Left colon (tissue), 2 donors: ENCODE data around the gene MESP2. TPM values are rescaled to one million over a fixed set of nuclear protein-coding genes. Genes with fewer than 3 reads are reported as not detected.
A peak's percentile ranks its signal among the peaks of the same experiment; 100 is the strongest.

Experiments used
- ATAC-seq: fragments of 200-7000 bp; cut with Tn5 transposase; one replicate; pipeline ENCODE4 v1.9.1; 2020; ENCODE audit warnings: mild to moderate bottlenecking, moderate library complexity
- DNase-seq, 2 donors: peaks; one replicate each; pipeline ENCODE4 v3.0.0-alpha.2; 2020
- intact Hi-C, 2 donors: fragments of 100-400 bp; cut with DNase I in 1 of 2; cut with micrococcal nuclease in 1 of 2; formaldehyde crosslinking; loops; one replicate each; pipeline versions ENCODE4 v1.11.2 to v1.14.0; 2022; cut with DNase I, micrococcal nuclease
- long read RNA-seq: library from polyadenylated mRNA; unstranded; transcript quantifications from one replicate; pipeline ENCODE4 v2.0.0, GENCODE V29; 2021
- total RNA-seq, 2 donors: library from RNA; stranded (reverse); fragmentation: NEBNext Ultra II Directional; extraction: Animal tissue kit (Norgen Biotek cat#: 25700); gene quantifications; one replicate each; pipeline ENCODE4 v1.2.1, GENCODE V29; 2021
- donor health status: DM: no; HTN: no; CAD: no.
- donor health status: DM: yes; HTN: yes; CAD: no.

Gene MESP2, protein sequence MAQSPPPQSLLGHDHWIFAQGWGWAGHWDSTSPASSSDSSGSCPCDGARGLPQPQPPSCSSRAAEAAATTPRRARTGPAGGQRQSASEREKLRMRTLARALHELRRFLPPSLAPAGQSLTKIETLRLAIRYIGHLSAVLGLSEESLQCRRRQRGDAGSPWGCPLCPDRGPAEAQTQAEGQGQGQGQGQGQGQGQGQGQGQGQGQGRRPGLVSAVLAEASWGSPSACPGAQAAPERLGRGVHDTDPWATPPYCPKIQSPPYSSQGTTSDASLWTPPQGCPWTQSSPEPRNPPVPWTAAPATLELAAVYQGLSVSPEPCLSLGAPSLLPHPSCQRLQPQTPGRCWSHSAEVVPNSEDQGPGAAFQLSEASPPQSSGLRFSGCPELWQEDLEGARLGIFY
- total RNA-seq, result 1 to 10 TPM in 1 of 2 donors, under 1 TPM in 1; 0.84 to 1.0 TPM
- long read RNA-seq, partial matches to known transcripts, result 0 of 2 reads
- long read RNA-seq, other reads (novel, unspliced or antisense), result 0 of 2 reads

DNA sequence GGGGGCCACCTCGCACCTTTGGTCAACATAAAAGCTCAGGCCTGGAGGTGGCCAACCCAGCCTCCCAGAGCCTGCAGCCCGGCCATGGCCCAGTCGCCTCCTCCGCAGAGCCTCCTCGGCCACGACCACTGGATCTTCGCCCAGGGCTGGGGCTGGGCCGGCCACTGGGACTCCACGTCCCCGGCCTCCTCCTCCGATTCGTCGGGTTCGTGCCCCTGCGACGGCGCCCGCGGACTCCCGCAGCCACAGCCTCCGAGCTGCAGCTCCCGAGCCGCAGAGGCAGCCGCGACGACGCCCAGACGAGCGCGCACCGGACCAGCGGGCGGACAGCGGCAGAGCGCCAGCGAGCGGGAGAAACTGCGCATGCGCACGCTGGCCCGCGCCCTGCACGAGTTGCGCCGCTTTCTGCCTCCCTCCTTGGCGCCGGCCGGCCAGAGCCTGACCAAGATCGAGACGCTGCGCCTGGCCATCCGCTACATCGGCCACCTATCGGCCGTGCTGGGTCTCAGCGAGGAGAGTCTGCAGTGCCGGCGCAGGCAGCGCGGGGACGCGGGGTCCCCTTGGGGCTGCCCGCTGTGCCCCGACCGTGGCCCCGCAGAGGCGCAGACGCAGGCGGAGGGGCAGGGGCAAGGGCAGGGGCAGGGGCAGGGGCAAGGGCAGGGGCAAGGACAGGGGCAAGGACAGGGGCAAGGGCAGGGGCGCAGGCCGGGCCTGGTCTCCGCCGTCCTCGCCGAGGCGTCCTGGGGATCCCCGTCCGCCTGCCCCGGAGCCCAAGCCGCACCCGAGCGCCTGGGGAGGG is at the start of gene MESP2:
TSS of gene MESP2 (plus strand) at position 59 of the 799 bp plus-strand sequence. CDS start at position 85, 26 bp downstream.
- ATAC-seq (peak; percentile 65), DNase-seq (peak; percentile 83 to 86)
- intact Hi-C loops, result no loop called here

DNA sequence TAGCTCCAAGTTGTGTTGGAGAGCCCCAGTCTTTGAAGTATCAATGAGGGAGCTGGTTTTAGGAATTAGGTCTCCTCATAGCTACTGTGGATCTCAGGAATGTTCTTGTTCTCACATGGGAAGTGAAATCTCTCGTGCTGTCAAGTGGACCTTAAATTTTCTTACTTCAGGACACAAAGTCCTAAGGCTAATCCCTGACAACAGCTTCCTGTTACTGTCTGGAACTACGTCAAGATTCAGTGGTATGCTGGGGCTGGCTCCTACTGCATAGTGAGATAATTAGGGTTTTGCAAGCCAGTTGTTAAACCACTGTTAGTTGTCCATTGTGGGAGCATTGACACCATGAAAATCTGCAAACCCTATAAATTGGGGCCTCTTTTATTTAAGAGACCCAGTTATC is 47.9 kb upstream of the MESP2 start:
- no peak for DNase-seq
- ATAC-seq, result no peak
- intact Hi-C loops, result no loop called here

DNA sequence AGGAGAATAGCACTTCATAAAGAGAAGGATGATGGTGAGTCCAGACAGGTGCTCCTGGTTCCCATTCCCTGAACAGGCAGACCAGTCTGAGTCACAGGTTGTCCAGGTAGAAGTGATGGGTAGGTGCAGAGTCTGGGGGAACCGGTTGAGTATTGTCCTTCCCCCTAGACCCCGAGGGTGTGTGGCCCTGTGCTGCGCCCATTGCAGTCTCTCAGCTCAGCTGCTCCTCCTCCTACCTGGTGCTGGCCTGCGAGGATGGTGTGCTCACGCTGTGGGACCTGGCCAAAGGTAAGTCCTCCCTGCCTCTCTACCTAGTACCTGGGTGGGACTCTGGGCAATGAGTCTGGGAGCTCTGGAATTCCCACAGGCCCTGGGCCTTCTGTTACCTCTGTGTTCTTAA is 44.9 kb upstream of the MESP2 start:
- intact Hi-C loops, result loop anchor here in 1 of 2 donors (10.0 kb wide), 1 partner anchor 86 kb away; no protein-coding TSS in a partner anchor
- no peak for ATAC-seq

DNA sequence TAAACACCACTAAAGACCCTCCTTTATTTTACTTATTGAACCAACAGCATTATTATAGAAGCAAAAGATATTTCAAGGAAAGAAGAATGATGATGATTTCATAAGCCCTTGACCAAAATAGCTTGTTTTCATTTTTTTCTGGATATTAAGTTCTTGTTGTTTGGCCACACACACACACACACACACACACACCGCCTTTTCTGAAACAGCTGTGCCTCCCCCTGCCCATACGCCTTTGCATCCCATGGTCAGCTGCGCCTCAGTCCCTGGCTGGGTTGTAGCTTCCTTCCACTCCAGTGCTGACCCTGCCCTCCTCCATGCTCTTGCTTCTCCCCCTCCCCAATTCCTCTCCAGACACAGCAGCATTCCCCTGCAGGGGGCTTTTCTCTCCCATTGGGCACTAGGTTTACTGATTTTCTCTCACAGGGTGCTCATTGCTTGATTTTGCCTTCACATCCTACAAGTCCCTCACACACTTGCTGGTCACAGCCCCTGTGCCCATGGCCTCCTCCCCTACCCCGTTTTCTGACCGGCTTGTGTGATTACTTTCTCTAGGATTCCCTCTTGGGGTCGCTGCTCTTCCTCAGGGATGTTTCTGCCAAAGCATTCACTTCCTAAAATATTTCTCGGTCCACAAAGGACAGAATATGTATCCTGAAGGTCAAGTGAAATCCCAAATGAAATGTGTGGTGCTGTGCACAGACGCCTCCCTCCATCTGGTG is 43.5 kb upstream of the MESP2 start:
- intact Hi-C loops, result loop anchor here in 1 of 2 donors (10.0 kb wide), 1 partner anchor 88 kb away; no protein-coding TSS in a partner anchor
- ATAC-seq, result no peak
- no peak for DNase-seq

More for the DNA sequence above, 44.9 kb upstream of the MESP2 start:
- no peak for DNase-seq

DNA sequence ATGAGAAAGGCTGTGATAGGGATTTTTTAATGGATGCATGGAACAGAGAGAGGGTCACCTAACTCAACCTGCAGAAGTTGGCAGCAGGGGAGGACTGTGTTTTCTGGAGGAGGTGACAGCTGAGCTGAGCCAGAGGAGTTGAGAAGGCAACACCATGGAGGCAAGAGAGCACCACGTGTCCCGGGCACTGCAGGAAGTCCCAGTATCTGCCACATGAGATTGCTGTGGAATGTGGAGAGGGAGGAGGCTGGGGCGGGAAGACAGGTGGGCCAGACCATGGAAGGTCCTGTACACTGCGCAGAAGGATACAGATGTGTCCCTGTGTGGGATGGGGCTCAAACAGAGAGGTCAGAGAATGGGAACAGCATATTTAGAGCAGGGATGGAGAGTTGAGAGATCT is 40.4 kb upstream of the MESP2 start:
- ATAC-seq (no peak), DNase-seq (no peak)
- intact Hi-C loops, result loop anchor here in 1 of 2 donors (10.0 kb wide), 1 partner anchor 91 kb away; no protein-coding TSS in a partner anchor

DNA sequence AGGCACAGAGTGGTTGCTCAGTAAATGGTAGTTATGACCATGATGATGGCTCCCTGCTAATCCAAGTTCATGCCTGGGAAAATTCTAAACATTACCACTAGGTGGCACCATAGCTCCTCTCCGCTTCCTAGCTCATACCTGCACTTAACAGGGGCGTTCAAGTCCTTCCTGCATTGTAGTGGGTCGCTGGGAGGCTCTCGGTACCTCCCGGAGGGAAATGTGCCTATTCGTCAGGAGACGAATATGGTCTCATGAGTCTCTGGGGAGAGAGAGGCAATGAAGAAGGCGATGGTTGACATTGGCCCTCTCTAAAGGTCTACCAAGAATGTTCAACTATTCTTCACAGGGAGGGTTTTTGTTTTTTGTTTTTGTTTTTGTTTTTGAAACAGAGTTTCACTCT is 36.0 kb upstream of the MESP2 start:
- DNase-seq (peak in 1 of 2 donors; percentile 37), ATAC-seq (peak; percentile 88)
- intact Hi-C loops, result no loop called here

DNA sequence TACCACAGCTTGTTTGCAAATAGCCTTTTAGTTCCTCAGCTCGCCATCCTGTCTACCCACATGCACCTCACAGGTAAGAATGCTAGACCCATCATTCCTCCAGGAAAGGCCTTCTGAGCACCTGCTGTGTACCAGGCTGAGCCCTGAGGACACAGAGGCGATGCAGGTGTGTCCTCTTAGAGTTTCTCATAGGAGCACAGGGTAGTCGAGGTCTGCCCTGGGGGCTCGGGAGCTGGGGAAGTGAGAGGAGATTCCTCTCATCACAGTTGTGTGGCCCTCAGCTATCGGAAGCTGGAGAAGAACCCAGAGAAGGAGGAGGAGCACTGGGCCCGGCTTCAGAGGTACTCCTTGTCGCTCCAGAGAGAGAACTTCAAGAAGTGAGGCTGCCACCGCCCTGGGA is 33.1 kb upstream of the MESP2 start:
- intact Hi-C loops, result no loop called here
- ATAC-seq, result no peak
- DNase-seq, result no peak

DNA sequence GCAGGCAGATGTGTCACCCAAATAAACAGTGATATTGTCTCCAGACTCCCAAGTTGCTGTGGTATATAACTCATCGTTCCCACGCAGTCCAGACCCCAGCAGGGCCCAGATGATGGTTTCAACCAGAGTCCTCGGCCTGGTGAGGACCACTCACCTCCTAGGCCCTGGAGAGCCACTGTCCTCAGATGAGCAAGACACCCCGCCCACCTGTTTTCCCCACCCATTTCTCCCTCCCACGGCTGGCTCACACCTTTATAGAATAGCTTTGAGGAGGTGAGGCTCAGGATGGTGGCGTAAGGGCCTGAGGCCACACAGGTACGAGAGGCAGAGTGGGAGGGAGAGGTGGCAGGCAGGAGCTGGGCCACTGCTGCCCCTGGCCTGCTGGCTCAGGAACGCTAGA is 32.5 kb upstream of the MESP2 start:
- no peak for DNase-seq
- ATAC-seq, result no peak
- intact Hi-C loops, result no loop called here

DNA sequence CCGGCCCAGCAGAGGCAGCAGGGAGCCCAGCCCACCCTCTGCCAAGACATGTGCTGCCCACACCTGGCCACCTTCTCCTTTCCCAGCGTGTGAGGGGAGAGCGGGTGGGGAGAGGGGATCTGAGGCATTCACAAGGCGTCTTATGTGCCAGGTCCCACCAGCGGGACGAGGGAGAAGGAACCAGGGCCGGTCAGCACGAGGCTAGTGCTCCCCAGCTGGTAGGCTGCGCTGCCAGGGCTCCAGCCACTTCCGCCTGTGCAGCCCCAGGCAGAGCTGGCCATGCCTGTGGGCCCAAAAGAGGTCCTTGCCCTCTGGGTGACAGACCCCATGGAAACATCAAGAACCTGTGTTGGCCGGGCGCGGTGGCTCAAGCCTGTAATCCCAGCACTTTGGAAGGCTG is 31.0 kb upstream of the MESP2 start:
- intact Hi-C loops, result no loop called here
- DNase-seq (no peak), ATAC-seq (no peak)

DNA sequence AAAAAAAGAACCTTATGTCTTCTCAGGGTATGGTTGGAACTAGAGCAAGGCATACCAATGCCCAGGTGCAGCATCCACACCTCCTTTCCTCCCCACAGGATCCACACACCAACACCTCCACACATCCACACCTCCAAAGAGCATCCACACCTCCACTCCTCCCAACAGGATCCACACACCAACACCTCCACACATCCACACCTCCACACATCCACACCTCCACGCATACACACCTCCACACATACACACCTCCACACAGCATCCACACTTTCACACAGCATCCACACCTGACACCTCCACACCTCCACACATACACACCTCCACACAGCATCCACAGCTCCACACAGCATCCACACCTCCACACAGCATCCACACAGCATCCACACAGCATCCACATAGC is 30.4 kb upstream of the MESP2 start:
- no peak for ATAC-seq
- intact Hi-C loops, result no loop called here
- DNase-seq, result no peak

DNA sequence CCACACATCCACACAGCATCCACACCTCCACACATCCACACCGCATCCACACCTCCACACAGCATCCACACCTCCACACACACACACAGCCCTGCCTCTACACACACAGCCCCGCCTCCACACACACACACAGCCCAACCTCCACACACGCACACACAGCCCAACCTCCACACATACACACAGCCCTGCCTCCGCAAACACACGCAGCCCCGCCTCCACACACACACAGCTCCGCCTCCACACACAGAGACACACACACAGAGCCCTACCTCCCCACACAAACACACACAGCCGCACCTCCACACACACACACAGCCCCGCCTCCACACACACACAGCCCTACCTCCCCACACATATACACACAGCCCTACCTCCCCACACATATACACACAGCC is 29.7 kb upstream of the MESP2 start:
- ATAC-seq, result peak; percentile 35
- intact Hi-C loops, result no loop called here

DNA sequence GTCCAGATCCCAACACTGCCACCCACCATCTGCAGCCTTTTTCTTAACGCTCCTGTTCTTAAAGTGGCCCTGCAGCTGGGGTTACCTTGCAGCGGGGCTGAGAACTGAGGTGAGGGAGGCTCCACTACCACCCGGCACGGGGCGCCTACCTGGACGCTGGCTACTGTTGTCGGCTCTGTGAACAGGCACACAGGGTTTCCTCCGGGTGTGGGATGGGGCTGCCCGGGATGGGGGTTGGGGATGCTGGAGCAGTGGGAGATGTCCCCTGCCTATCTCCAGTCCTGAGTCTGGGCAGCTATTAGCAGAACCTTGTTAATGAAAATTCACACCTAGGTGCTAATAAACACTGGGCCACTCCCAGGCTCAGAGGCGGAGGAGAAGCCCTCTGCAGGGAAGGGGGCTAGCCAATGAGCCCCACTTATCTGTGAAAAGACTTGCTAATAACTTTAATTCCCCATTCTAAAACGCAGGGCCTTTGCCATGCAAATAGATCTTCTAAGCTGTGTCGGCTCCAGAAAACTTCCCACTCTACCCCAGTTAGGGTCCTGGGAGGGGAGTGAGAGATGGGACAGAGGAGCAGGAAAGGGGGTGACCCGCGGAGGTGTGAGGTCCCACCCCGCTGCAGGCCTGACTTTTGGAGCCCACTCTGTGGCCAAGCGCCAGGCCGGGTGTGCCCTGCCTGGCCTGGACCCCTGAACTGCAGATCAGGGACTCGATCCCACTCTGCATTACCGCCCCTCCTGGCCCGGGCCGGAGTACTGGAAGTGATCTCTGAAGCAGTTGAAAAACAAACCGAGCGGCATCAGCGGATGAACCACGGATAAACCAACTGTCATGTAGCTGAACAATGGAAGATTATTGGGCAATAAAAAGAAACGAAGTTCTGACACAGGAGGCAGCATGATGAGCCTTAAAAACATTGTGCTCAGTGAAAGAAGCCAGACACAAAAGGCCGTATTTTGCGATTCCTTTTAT is 28.1 kb upstream of the MESP2 start:
- intact Hi-C loops, result no loop called here
- DNase-seq (no peak), ATAC-seq (no peak)

More for the DNA sequence above, 29.7 kb upstream of the MESP2 start:
- peak in 1 of 2 donors; percentile 30 for DNase-seq

DNA sequence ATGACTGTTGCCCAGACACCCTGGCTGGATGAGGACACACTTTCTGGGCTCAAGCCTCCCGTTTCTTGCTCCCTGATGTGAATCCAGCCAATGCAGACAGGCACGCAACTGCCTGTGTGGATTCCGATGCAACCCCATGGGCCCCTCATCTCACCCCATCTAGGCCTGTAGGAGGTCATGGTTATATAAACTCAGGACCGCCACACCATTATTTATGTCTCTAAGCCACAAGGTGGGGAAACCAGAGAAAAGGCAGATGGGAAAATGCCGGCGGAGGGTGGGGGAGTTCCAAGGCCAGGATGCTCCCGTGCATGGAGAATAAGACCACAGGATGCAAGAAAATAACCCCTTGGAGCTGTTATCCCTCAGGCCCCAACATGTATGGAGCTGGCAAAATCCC is 27.1 kb upstream of the MESP2 start:
- DNase-seq (no peak), ATAC-seq (no peak)
- intact Hi-C loops, result no loop called here

DNA sequence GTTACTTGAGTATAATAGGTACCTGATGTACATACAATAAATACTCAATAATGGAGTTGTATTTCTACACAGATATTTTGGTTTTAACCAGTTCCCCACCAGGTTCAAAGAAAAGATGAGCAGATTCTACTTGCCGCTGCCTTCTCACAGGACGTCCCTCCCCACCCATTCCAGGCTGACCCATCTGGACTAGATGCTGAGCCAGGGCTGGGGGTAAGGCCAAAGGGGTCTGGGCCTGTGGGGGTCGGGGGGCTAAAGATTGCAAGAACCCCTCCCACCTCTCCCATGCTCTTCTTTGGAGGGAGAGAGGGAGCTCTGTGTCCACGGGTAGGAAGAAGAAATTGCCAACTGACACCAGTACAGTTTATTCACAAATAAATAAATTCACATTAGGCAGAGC is 26.6 kb upstream of the MESP2 start:
- intact Hi-C loops, result no loop called here
- DNase-seq (no peak), ATAC-seq (no peak)

DNA sequence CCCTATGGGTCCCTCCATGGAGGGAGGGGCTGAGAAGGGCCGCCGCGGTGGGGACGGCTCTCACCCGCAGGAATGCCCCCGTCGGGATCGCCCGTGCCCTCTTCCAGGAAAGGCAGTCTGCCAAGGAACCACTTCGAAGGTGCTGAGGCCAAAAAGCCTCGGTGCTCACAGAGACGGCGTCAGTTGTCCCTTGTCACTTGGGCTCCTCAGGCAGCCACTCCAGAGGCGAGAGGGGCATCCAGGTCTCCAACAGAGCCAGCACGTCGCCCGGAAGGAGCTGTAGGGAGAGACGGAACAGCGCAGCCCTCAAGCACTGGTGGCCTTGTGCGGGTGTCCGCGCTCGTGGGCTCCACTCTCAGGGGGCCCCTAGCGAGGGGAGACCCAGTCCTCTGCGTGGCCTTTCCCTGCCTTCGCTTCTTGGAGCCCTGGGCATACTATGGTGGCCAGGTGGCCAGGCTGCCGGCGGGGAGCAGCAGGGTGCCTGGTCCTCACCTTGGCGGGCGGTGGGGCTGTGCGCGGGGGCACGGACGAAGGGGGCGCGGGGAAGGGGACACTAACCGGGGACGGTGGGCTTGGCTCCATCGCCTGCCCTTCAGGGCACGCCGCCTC is 26.1 kb upstream of the MESP2 start:
- ATAC-seq (peak; percentile 36), DNase-seq (peak in 1 of 2 donors; percentile 45)
- intact Hi-C loops, result loop anchor here in 1 of 2 donors (10.0 kb wide), 1 partner anchor 125 kb away; no protein-coding TSS in a partner anchor

DNA sequence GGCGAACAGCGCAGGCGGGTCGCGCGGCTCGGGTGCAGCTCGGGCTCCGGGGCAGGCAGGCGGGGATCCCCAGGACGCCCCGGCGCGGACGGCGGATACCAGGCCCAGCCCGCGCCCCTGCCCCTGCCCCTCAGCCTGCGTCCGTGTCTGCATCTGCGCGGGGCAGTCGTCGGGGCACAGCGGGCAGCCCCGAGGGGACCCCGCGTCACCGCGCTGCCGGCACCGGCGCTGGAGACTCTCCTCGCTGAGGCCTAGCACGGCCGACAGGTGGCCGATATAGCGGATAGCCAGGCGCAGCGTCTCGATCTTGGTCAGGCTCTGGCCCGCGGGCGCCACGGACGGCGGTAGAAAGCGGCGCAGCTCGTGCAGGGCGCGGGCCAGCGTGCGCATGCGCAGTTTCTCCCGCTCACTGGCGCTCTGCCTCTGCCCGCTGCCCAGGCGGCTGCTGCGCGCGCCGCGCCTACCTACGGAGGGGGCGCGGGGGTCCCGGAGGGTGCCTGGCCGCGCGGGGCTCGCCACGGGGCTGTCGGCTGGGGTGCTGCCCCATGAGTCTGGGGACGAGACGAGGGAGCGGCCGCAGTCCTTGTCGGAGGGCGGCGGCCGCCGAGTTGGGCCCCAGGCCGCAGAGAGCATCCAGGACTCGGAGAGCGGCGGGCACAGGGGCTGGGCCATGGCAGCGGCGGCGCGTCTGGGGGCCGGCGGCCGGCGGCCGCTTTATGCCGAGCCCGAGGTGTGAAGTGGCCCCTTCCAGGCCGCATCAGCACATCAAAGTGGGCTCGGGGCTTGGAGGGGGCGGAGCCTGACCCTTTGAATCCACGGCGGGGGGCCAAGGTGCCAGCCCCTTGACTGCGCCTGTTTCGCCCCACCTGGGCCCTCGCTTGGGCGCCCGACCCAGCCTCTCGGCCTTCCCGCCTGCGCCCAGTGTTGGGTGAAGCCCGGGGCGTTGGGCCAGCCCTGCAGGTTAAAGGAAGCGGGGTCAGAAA is 25.3 kb upstream of the MESP2 start, which contains the start of gene MESP1:
TSS of gene MESP1 (minus strand) at position 690 of the 983 bp plus-strand sequence. CDS start at position 672, 18 bp downstream.
- ATAC-seq (peak; percentile 80), DNase-seq (peak; percentile 92 to 95)
- intact Hi-C loops, result loop anchor here in 1 of 2 donors (10.0 kb wide), 1 partner anchor 124 kb away; no protein-coding TSS in a partner anchor
